SK-N-SH (cell line): Measurements from ENCODE around the gene IQCF2.

Experiments used
- EP300 ChIP-seq, 2 experiments: IDR thresholded peaks; 2 replicates each; pipeline versions ENCODE4 v1.4.0 to v1.6.1; 2012; ENCODE audit warnings: borderline replicate concordance in 1 of 2, low read depth in 1 of 2, low read length in 1 of 2
- TF ChIP-seq, protein P1 (sequence below): IDR thresholded peaks from 2 replicates; pipeline ENCODE4; 2012

DNA sequence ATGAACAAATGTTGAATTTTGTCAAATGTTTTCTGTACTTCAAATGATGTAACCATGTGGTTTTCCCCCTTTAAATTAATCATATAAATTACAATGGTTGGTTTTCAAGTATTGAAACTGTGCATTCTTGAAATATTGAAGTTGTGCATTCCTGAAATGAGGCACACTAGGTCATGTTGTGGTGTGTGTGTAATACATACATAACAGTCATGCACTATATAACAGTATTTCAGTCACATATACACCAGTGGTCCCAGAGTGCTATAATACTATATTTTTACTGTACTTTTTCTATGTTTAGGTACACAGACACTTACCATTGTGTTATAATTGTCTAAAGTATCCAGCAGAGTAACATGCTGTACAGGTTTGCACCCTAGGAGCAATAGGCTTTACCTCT lies 25.0 kb downstream of the IQCF2 start:
- TF ChIP-seq EP300 (IDR thresholded peaks at IDR 0.05; ENCODE audit: borderline replicate concordance in 1 of 2, low read depth in 1 of 2, low read length in 1 of 2): no peak
- TF ChIP-seq, protein P1, sequence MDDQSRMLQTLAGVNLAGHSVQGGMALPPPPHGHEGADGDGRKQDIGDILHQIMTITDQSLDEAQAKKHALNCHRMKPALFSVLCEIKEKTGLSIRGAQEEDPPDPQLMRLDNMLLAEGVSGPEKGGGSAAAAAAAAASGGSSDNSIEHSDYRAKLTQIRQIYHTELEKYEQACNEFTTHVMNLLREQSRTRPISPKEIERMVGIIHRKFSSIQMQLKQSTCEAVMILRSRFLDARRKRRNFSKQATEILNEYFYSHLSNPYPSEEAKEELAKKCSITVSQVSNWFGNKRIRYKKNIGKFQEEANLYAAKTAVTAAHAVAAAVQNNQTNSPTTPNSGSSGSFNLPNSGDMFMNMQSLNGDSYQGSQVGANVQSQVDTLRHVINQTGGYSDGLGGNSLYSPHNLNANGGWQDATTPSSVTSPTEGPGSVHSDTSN: no peak
